Testis (tissue), 2 donors: ENCODE data around the gene NLGN1.

ENCODE experiments used
- CTCF ChIP-seq, 3 experiments: fragments of 450-650 bp in 2 of 3; fragments of 200-600 bp in 1 of 3; sonication (generic) in 1 of 3; IDR thresholded peaks; one replicate each; pipeline ENCODE4 v1.5.1; 2016 to 2019; ENCODE audit warnings: antibody characterized with exemption in 3 of 3, mild to moderate bottlenecking in 2 of 3, moderate library complexity in 1 of 3
- POLR2A ChIP-seq: fragments of 450-650 bp; IDR thresholded peaks from one replicate; pipeline ENCODE4 v1.6.1; 2017; ENCODE audit warnings: antibody characterized with exemption, mild to moderate bottlenecking, moderate library complexity

DNA sequence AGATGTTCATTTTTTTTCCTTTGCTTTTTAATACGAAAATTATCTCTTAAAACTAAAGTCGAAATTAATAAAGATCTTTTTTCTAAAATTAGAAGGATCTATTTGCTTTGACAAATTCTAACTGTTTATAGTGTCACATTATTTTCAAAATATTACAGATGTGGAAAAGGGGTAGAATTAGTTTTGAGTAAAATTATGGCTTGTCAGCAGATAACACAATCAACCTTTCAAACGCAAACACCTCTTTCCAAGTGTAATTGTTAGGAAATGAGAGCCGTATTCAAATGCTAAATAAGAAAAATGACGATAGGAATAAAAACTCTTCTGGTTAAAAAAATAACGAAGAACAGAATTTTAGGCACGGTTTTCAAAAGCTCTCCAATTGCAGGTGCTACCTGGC is 704.7 kb downstream of the NLGN1 start:
- no peak for TF ChIP-seq CTCF (IDR thresholded peaks at IDR 0.05)
- TF ChIP-seq POLR2A = no peak
